Measurements from ENCODE around the gene CHCHD6.

Gene CHCHD6

DNA sequence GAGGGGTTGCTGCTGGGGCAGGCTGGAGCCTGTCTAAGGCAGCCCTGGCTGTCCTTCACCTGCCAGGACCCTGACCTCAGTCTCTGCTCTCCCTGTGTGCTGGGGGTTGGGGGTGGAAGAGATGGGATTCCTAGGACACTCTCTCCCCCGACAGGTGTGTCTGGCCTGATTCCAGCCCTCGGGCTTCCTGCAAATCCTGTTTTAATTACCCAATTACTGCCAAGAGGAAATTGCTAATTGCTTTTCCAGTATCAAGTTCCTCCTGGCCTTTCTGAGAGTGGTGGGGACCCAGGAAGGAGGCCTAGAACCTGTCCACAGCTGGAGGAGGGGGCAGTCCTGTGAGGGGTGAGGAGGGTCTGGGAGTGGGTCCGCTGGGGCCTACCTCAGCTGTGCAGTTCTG, 294.7 kb downstream of the CHCHD6 start:
- DNase-seq = no peak

DNA sequence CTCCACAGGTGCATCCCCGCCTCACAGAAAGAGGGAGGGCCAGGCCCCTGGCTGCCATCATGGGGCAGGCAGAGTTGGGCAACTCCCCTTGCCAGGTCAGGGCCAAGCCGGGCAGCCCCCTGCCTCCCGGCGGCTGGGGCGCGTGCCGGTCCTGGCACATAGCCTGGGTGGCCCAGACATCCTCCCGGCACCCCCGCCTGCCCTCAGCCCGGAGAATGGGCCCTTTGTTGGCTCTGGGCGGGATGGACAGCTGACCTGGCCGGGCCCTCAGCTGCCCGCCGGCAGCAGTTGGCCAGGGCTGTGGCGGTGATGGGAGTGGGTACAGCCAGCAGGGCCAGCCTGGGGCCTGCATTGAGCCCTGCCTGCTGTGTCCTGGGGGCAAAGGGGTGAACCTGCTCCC, 295.3 kb downstream of the CHCHD6 start:
- DNase-seq = no peak

DNA sequence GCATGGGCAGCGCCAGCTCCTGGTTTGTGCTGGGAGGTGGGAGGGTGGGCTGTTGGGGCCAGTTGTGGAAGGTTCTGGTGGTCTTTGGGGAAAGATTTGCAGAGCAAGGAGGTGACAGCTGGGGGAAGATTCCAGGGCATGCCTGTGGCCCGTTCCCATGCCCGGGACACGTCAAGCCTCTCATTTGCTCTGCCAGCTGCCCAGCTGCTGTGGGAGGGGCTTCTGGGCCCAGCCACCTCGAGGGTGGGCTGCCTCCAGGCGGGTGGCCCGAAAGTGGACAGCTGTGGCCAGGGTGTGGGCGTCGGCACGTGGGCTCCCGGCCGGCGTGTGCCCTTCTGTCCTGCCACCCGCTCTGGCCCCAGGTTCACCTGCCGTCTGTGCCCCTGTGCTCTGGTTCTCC, 296.1 kb downstream of the CHCHD6 start:
- DNase-seq = no peak

DNA sequence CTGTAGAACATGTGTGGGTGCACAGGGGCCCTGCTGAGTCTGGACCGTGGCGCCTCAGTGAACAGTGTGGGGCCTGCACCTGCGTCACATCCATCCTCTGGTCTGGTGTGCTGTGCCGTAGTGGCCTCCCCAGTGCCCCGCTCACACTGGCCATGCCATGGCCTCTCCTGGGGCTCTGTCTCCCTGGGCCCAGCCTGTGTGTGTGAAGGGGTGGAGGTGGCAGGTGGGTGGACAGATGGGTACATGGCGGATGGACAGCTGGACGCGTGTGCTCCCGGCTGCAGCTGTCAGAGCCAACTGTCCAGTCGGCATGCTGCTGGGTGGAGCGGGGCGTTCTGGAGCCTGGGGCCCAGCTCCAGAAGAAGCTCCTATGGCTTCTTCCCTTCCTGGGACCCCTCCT, 296.7 kb downstream of the CHCHD6 start:
- no peak for DNase-seq

DNA sequence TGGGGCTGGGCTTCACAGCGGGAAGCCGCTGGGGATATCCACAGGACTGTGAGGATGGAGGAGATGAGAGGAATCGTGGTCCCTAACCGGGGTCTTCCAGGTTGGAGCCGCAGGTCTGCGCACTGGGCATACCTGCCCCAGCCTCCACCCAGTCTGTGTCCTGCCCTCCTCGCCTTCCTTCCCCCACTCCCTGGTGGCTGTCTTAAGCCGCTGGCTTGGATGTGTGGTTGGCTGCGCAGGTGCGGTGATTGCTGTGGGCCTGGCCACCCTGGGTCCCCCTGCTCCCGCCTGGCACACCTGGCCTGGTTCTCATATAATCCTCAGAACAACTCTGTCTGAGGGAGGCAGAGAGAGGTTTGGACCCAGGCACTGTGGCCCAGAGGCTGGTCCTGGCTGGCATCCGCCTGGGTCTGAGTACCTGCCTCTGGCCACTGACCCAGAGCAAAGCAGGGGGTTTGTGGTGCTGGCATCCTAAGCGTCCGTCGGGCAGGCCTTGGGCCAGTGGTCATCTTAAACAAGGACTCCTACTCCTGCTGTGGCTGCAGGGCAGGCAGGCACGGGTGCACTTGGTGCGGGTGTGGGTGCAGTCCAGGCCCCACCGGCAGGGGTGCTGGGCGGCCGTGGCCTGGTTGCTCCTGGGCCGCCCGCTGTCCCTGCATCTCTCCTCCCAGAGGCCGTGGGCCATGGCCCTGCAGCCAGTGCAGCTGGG, 297.6 kb downstream of the CHCHD6 start:
- DNase-seq = no peak

DNA sequence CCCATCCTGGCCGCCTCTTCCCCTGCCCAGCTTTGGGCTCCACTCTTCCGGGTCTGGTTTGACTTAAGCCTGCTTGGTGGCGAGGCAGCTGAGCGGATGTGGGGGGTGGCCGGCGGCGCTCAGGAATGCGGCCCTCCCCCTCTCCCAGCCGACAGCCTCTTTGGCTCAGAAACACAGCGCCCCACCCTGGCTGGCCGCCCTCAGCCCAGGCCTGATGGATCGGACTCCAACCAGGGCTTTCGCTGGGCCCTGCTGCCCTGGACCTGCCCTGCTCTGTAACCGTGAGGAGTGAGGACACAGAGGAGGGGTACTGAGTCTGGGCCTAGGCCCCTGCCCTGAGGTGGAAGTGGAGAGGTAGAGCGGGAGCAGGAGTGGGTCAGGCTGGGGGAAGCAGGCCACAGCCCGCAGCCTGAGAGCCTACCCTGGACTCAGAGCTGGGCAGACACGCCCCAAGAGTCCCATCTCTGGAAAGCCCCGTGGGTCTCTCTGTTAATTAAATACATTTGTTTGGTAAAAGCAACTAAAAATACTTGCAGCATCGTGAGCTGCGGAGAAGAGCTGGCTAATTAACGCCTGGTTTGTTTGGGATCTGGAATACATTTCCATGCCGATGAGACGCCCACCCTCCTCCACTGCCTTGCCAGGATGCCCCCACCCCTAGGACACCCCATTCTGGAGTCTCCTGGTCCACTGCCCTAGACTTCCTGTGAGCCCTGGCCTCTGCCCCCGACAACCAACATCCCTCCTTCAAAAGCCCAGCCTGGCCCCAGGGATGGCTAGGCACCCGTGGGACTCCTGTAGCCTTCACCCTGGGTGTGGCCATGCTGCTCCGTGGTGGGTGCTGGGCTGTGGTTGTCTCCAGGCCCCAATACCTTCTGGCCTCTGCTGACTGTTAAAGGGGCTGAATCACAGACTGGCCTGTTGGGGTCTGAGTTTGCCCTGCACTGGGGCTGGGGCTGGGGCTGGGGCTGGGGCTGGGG, 298.4 kb downstream of the CHCHD6 start:
- no peak for DNase-seq

DNA sequence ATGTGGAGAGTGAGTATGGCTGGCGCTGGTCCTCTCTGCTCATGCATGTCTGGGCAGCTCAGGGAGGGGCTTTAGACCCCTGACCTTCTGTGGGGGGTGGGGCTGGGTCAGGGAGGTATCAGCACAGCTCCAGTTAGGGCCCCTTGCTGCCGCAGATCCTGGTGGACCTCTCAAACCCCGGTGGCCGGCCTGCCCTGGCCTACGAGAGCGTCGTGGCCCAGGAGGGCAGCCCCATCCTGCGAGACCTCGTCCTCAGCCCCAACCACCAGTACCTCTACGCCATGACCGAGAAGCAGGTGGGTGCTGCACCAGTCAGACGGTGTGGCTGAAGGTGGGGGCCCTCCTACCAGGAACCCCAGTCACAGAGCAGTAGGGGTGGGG, 299.1 kb downstream of the CHCHD6 start:
- no peak for DNase-seq

DNA sequence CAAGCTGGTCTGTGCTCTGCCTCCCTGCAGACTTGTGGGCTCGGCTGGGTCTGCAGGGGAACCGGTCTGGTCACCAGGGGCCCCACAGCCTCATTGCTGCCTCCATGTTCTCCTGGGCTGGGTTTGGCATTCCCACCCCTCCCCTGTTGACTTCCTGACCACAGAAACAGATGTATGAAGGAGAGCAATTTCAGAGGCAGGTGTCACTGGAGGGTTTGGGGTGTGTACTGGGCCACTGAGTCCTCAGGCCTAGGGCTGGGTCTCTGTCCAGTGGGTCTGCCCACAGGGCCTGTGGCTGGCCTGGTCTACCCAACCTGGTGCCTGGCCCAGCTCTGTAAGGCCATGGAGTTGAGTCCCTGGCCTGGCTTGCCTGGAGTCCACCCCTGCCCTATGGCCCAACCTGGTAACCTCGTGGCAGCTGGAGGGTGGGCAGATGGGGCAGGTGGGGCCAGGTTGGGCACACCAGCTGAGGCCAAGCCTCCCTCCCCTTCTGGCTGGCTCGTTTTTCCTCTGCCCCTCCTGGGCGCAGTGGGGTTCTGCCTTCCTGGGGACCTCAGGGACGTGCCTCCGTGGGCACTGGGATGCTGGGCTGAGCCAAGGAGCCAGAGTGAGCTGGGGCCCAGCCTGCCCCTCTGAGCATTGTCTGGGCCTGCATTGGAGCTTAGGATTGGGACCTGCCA, 299.7 kb downstream of the CHCHD6 start:
- no peak for DNase-seq

DNA sequence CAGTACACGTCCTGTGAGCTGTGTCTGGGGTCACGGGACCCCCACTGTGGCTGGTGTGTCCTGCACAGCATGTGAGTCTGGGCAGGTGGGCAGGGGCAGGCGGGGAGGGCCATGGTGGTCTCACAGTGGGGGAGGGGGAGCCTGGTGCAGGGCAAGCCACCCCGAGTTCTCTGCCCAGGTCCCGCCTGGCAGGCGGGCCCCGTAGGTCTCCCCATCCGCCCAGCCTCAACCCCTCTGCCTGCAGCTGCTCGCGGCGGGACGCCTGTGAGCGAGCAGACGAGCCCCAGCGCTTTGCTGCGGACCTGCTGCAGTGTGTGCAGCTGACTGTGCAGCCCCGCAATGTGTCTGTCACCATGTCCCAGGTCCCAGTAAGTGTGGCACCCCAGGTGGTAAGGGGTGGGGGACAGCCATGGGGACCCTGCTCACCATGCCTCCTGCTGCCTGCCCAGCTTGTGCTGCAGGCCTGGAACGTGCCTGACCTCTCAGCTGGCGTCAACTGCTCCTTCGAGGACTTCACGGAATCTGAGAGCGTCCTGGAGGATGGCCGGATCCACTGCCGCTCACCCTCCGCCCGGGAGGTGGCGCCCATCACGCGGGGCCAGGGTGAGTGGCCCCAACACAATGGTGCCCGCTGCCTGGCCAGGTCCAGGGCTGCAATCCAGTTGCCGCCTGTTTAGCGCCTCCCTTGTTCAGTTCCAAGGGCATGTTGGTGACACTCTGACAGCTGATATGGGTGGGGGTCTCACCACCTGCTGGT, 300.8 kb downstream of the CHCHD6 start:
- no peak for DNase-seq

DNA sequence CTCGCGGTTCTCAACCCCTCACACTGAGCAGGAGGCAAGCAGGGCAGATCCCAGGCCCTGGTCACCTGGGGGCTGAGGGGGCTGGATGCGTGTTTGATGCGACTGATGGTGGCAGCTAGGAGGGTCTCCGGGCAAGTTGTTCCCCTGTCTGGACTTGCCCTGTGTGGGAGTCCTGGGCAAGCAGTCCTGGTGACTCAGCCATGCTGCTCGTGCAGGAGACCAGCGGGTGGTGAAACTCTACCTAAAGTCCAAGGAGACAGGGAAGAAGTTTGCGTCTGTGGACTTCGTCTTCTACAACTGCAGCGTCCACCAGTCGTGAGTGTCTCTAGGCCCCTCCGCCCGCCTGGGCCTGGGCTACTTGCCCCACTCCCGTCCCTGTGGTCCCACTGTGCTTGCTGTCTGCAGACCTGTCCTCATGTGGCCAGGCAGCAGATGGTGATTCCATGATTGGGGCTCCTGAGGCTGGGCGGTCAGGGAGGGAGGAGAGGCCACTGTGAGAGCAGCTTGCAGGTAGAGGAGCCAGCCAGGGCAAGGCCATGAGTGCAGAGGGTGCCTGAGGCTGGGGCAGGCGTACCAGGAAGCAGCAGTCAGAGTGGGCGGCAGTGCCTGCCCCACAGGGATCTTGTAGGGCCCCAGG, 301.9 kb downstream of the CHCHD6 start:
- DNase-seq = no peak

DNA sequence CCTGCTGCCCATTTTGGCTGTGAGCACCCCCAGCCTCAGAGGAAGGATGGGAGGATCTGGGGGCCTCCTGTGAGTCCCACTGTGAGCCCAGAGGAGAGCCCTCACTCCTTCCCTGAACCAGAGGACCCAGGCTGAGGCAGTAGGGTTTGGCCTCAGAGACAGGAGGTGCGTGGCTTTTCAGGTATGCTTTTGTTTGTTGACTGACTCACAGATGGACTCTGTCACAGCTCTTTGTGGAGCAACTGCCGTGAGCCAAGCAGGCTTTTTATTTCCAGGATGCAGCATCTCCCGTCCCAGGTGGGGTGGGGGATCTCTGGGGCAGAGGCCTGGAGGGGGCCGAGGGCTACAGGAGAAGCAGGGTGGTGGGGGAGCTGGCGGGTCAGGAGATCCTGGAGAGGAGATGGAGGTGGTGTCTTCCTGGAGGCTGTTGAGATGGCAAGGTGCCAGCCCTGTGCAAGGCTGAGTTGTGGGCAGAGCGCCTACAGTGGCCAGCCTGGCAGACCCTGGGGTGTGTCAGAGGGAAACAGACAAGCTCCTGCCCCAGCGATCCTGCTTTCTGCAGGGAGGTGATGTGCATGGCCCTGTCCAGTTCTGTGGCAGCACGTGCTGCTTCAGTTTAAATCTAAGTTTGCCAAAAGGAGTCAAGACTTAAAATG, 302.9 kb downstream of the CHCHD6 start:
- DNase-seq = no peak

DNA sequence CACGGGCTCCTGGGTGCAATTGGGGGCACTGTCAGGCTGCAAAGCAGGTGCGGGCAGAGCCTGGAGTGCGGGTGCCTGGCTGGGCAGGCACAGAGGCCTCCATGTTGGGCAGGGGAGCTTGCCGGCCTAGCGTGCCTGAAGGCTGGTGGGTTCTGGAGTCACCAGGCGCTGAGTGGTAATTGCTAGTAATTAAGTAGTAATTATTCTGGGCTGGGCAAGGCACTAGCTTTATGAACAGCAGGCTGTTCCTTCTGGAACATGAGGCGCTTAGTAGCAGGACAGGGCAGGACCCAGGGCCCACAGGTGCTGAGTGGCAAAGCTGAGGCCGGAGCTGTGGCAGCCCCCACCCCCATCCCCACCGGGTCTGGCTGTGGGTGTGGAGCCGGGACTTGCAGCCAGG, 304.2 kb downstream of the CHCHD6 start:
- no peak for DNase-seq

DNA sequence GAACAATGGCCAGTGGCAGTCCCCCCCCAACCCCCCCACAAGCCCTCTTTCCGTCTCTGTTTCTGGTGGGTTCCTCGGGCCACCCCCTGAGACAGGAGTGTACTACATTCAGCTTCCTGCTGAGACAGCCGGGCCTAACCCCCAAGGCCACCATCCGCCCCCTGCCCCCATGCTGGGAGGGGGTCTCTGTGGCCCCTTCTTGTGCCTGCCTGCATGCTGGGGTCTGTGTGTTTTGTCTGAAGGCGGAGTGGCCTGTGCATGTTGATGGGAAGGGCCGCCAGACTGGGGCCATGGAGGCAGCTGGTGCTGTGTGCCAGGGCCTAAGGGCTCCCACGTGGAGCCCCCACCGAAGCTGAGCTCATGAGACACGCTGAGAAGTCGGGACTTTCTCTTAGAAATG, 305.5 kb downstream of the CHCHD6 start:
- DNase-seq = no peak
